ENCODE results near the gene TESK2. TPM values are rescaled to one million over a fixed set of nuclear protein-coding genes. Genes with fewer than 3 reads are reported as not detected.
"Not testable (repeated sequence)": the region's sequence is repeated elsewhere in the genome, so short reads cannot be mapped to it uniquely, and the experiment has no call there.

The TESK2 gene
- total RNA-seq, 3 donors from 2014 or later (not counting 1 experiment from before 2014, with no cell fraction given) = 5.1 to 7.4 (median 6.0) TPM

DNA sequence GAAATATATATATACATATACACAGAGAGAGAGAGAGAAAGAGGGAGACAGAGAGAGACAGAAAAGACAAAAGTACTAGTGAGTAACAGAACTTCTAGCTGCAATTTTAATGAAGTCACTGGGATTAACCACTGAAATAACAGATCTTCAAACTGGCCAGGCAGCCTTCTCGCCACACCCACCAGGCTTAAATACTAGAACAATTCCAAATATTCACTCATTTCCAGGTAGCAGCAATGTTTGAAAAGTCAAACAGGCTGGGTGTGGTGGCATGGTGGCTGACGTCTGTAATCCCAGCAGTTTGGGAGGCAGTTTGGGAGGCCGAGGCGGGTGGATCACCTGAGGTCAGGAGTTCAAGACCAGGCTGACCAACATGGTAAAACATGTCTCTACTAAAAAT, 25.5 kb upstream of the TESK2 start:
- peaks cover 17 to 22% of the 10 kb centered on the region in 2 donors for H3K4me1 Mint-ChIP-seq
- H3K9me3 Mint-ChIP-seq = no peaks in the 10 kb centered on the region
- no peak overlapping the region for H3K4me3 ChIP-seq (ENCODE audit: low read length)
- H3K27ac ChIP-seq (ENCODE audit: low read length) = no peak overlapping the region
- H3K9me3 ChIP-seq (ENCODE audit: control insufficient read depth, insufficient read depth, low read length) = no peaks in the 10 kb centered on the region
- H3K36me3 ChIP-seq (ENCODE audit: control insufficient read depth, insufficient read depth, low read length) = peaks cover 44% of the 10 kb centered on the region
- H3K27me3 Mint-ChIP-seq (ENCODE audit: low read depth in 2 of 2) = no peaks in the 10 kb centered on the region
- 96% methylated on average over 4 of the region's 4 CpGs for WGBS (ENCODE audit: insufficient coverage)
- H3K36me3 Mint-ChIP-seq = peaks cover 18% of the 10 kb centered on the region
- intact Hi-C loops (cut with micrococcal nuclease) = no loop called here
- H3K27ac Mint-ChIP-seq = no peak overlapping the region
- H3K4me3 Mint-ChIP-seq = no peak overlapping the region
- ATAC-seq (no peak), DNase-seq (no peak)
- H3K27me3 ChIP-seq (ENCODE audit: control insufficient read depth, insufficient read depth, low read length) = no peaks in the 10 kb centered on the region
- no peak for TF ChIP-seq CTCF (IDR thresholded peaks at IDR 0.05)
- peaks cover 22% of the 10 kb centered on the region for H3K4me1 ChIP-seq (ENCODE audit: control insufficient read depth, insufficient read depth, low read length)

DNA sequence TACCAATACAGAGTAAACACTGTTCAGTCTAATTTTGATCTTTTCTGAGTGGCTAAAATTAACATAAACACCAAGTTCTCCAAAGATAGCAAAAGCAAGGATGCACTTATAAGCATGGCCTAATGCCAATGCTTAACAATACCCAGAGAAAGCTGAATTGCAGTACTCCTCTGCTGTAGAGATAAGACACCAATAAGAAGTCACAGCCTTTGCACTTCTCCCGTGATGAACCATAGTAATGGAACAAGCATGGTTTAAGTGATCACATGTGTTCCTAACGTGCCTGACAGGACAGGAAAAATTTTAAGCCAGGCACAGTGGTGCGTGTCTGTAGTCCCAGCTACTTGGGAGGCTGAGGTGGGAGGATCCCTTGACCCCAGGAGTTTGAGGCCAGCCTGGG, 25.1 kb upstream of the TESK2 start:
- intact Hi-C loops (cut with micrococcal nuclease) = no loop called here
- Mint-ChIP-seq H3K4me1 (peaks cover 12 to 18% of the 10 kb centered on the region in 2 donors), H3K9me3 (no peaks in the 10 kb centered on the region), H3K4me3 (no peak overlapping the region), H3K27ac (no peak overlapping the region), H3K36me3 (peaks cover 19% of the 10 kb centered on the region), H3K27me3 (ENCODE audit: low read depth in 2 of 2) (no peaks in the 10 kb centered on the region)
- H3K27me3 ChIP-seq (ENCODE audit: control insufficient read depth, insufficient read depth, low read length) = no peaks in the 10 kb centered on the region
- peaks cover 48% of the 10 kb centered on the region for H3K36me3 ChIP-seq (ENCODE audit: control insufficient read depth, insufficient read depth, low read length)
- H3K27ac ChIP-seq (ENCODE audit: low read length) = no peak overlapping the region
- no peaks in the 10 kb centered on the region for H3K9me3 ChIP-seq (ENCODE audit: control insufficient read depth, insufficient read depth, low read length)
- no peak for TF ChIP-seq CTCF (IDR thresholded peaks at IDR 0.05)
- WGBS (ENCODE audit: insufficient coverage) = 82% methylated on average over 3 of the region's 3 CpGs
- no peak overlapping the region for H3K4me3 ChIP-seq (ENCODE audit: low read length)
- peaks cover 18% of the 10 kb centered on the region for H3K4me1 ChIP-seq (ENCODE audit: control insufficient read depth, insufficient read depth, low read length)
- ATAC-seq (no peak), DNase-seq (no peak)

DNA sequence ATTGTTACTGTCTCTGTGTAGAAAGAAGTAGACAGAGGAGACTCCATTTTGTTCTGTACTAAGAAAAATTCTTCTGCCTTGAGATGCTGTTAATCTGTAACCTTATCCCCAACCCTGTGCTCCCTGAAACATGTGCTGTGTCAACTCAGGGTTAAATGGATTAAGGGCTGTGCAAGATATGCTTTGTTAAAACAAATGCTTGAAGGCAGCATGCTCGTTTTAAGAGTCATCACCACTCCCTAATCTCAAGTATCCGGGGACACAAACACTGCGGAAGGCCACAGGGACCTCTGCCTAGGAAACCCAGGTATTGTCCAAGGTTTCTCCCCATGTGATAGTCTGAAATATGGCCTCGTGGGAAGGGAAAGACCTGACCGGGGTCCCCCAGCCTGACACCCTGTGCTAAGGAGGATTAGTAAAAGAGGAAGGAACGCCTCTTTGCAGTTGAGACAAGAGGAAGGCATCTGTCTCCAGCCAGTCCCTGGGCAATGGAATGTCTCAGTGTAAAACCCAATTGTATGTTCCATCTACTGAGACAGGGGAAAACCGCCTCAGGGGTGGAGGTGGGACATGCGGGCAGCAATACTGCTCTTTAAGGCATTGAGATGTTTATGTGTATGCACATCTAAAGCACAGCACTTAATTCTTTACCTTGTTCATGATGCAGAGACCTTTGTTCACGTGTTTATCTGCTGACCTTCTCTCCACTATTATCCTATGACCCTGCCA, 22.7 kb upstream of the TESK2 start:
- H3K9me3 ChIP-seq (ENCODE audit: control insufficient read depth, insufficient read depth, low read length); intact Hi-C loops (cut with micrococcal nuclease); H3K27ac Mint-ChIP-seq; DNase-seq; ATAC-seq; H3K4me3 ChIP-seq (ENCODE audit: low read length); H3K4me1 Mint-ChIP-seq; H3K4me3 Mint-ChIP-seq; H3K27ac ChIP-seq (ENCODE audit: low read length); H3K4me1 ChIP-seq (ENCODE audit: control insufficient read depth, insufficient read depth, low read length); H3K9me3 Mint-ChIP-seq; H3K27me3 Mint-ChIP-seq (ENCODE audit: low read depth in 2 of 2); H3K27me3 ChIP-seq (ENCODE audit: control insufficient read depth, insufficient read depth, low read length): not testable (repeated sequence)
- H3K36me3 ChIP-seq (ENCODE audit: control insufficient read depth, insufficient read depth, low read length) = peaks cover 68% of the 10 kb centered on the region
- peaks cover 25% of the 10 kb centered on the region for H3K36me3 Mint-ChIP-seq
- WGBS (ENCODE audit: insufficient coverage) = 86% methylated on average over 7 of the region's 9 CpGs

GRCh38 chr1:45512641-45513054, 21.7 kb upstream of the TESK2 start:
- Histone ChIP-seq H3K4me1 (ENCODE audit: control insufficient read depth, insufficient read depth, low read length) (no peaks in the 10 kb centered on the region), H3K36me3 (ENCODE audit: control insufficient read depth, insufficient read depth, low read length) (peaks cover 73% of the 10 kb centered on the region), H3K9me3 (ENCODE audit: control insufficient read depth, insufficient read depth, low read length) (no peaks in the 10 kb centered on the region), H3K27ac (ENCODE audit: low read length) (no peak overlapping the region), H3K4me3 (ENCODE audit: low read length) (no peak overlapping the region), H3K27me3 (ENCODE audit: control insufficient read depth, insufficient read depth, low read length) (no peaks in the 10 kb centered on the region)
- peak; percentile 43 to 81 for DNase-seq
- peaks cover 25% of the 10 kb centered on the region for H3K36me3 Mint-ChIP-seq
- H3K27me3 Mint-ChIP-seq (ENCODE audit: low read depth in 2 of 2) = no peaks in the 10 kb centered on the region
- H3K27ac Mint-ChIP-seq = no peak overlapping the region
- peak; percentile 76 for TF ChIP-seq CTCF (IDR thresholded peaks at IDR 0.05)
- no peak overlapping the region for H3K4me3 Mint-ChIP-seq
- intact Hi-C loops (cut with micrococcal nuclease) = loop anchor here (1.0 kb wide), 1 partner anchor 58 kb away; no protein-coding TSS in a partner anchor
- H3K4me1 Mint-ChIP-seq = no peaks in the 10 kb centered on the region
- peak; percentile 68 to 91 (median 83) for ATAC-seq
- H3K9me3 Mint-ChIP-seq = no peaks in the 10 kb centered on the region
- WGBS (ENCODE audit: insufficient coverage) = 100% methylated on average over 1 of the region's 1 CpG
